Sigmoid colon (tissue), 4 donors: Measurements from ENCODE around the gene GATA5.

Experiments
- POLR2A ChIP-seq, 2 donors: fragments of 450-650 bp; IDR thresholded peaks; one replicate each; pipeline ENCODE4 v1.6.1; 2016; ENCODE audit warnings: antibody characterized with exemption in 2 of 2, mild to moderate bottlenecking in 2 of 2, moderate library complexity in 2 of 2
- POLR2AphosphoS5 ChIP-seq, 4 donors: sonication (generic); formaldehyde crosslinking; IDR thresholded peaks; one replicate each; pipeline ENCODE4 v1.6.1; 2017; ENCODE audit warnings: antibody characterized with exemption in 4 of 4
- TF ChIP-seq, protein P1 (sequence below), 4 experiments: fragments of 450-650 bp in 3 of 4; fragments of 200-600 bp in 1 of 4; IDR thresholded peaks; one replicate each; pipeline ENCODE4 v1.5.1; 2016 to 2019; ENCODE audit warnings: antibody characterized with exemption in 4 of 4, mild to moderate bottlenecking in 3 of 4, moderate library complexity in 2 of 4

DNA sequence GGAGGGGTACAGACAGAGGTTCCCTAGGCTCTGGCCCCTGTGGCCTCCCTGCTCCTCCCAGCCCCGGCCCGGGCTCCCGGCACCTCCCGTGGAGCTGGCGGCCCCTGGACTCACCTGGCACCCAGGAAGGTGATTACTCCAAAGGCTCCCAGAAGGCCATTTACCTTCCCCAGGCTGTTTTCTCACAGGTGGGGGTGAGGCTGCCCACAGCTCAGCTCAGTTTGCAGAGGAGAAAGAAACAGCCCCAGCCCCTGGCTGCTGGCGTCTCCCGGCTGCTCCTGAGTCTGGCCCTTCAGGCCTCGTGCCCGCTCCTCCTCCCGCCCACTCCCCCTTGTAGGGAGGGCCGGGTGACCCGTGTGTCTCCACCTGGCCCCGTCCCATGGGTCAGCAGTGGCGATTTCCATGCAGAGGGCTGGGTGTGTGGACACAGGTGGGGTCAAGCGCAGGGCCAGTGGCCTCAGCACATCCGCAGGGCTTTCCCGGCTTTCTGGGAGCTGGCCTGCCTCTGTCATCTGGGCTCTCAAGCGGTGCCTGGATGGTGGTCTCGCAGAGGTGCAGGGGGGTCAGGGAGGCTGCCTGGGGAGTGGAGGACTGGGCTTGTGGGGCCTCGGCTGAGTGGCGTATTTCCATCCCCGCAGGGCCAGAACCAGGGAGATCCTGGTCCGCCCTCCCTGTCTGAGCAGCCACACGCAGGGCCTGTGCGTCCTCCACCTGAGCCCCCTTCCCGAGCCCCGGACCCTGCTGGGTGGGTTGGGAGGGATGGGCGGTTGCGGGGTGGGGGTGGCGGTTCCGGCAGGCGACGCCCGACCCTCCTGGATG, 20.2 kb upstream of the GATA5 start:
- TF ChIP-seq, protein P1, sequence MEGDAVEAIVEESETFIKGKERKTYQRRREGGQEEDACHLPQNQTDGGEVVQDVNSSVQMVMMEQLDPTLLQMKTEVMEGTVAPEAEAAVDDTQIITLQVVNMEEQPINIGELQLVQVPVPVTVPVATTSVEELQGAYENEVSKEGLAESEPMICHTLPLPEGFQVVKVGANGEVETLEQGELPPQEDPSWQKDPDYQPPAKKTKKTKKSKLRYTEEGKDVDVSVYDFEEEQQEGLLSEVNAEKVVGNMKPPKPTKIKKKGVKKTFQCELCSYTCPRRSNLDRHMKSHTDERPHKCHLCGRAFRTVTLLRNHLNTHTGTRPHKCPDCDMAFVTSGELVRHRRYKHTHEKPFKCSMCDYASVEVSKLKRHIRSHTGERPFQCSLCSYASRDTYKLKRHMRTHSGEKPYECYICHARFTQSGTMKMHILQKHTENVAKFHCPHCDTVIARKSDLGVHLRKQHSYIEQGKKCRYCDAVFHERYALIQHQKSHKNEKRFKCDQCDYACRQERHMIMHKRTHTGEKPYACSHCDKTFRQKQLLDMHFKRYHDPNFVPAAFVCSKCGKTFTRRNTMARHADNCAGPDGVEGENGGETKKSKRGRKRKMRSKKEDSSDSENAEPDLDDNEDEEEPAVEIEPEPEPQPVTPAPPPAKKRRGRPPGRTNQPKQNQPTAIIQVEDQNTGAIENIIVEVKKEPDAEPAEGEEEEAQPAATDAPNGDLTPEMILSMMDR (IDR thresholded peaks at IDR 0.05) = no peak
- TF ChIP-seq POLR2A (IDR thresholded peaks at IDR 0.05) = no peak
- no peak for TF ChIP-seq POLR2AphosphoS5 (IDR thresholded peaks at IDR 0.05)
